GM23248 (cell line): Measurements from ENCODE around the gene TAP1.

Source experiments
- EZH2 ChIP-seq: fragments of 200-600 bp; sonication (generic); IDR thresholded peaks from 2 replicates; pipeline ENCODE4 v1.6.1; 2018; ENCODE audit warnings: antibody characterized with exemption, mild to moderate bottlenecking; ENCODE audit not compliant: insufficient read depth, poor library complexity, severe bottlenecking
- EZH2phosphoT487 ChIP-seq: fragments of 200-600 bp; sonication (generic); IDR thresholded peaks from 2 replicates; pipeline ENCODE4 v1.6.1; 2018; ENCODE audit warnings: antibody characterized with exemption, moderate library complexity, mild to moderate bottlenecking, low read depth; ENCODE audit not compliant: insufficient read depth

DNA sequence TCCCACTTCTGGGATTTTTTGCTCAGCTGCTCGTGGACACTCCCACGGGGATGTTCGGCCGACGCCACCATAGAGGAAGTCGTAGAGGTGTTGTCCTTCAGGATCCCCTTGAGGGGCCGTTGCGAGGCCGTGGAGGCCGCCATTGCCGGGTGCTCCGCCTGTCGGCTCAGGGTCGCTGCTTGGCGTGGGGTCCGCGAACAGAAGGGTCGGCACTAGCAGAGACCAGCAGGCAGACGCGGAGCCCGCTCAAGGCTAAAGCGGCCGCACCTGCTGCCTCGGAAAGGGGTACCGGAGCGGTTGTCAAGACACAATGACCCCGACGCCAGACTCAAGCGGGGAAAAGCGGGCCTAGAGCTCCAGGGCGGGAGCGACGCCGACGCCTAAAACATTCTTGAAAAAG is 26.2 kb upstream of the TAP1 start:
- TF ChIP-seq EZH2 (no peak), EZH2phosphoT487 (no peak)
